PFSK-1 (cell line): ENCODE data around the gene FBXW4.

Experiments
- FOXP2 ChIP-seq: optimal IDR thresholded peaks from 2 replicates; pipeline ENCODE3; 2011; ENCODE audit warnings: borderline replicate concordance, control low read depth, inconsistent platforms; ENCODE audit not compliant: insufficient read depth; ENCODE audit errors: extremely low read length, extremely low read depth
- POLR2AphosphoS5 ChIP-seq: IDR thresholded peaks from 2 replicates; pipeline ENCODE4 v1.6.1; 2012; ENCODE audit warnings: low read depth, mild to moderate bottlenecking, control low read depth, low read length, moderate library complexity
- REST ChIP-seq, 2 experiments: IDR thresholded peaks; 2 replicates each; pipeline versions ENCODE4 v1.6.1 to v1.8.0; 2011 to 2012; ENCODE audit warnings: low read depth in 2 of 2, low read length in 2 of 2, control low read depth in 1 of 2, inconsistent platforms in 1 of 2, mild to moderate bottlenecking in 1 of 2, moderate library complexity in 1 of 2; ENCODE audit not compliant: insufficient read depth in 1 of 2
- SIN3A ChIP-seq: IDR thresholded peaks from 2 replicates; pipeline ENCODE4 v1.6.1; 2012; ENCODE audit warnings: mild to moderate bottlenecking, low read length, moderate library complexity, borderline replicate concordance; ENCODE audit not compliant: insufficient read depth
- TAF1 ChIP-seq: IDR thresholded peaks from 2 replicates; pipeline ENCODE4 v1.6.1; 2012; ENCODE audit warnings: low read length, control low read depth, borderline replicate concordance; ENCODE audit not compliant: insufficient read depth

Gene FBXW4

GRCh38 chr10:101655570-101655969, 39.4 kb downstream of the FBXW4 start:
- TF ChIP-seq FOXP2 (no peak), TAF1 (no peak), REST (IDR thresholded peaks at IDR 0.05; ENCODE audit: insufficient read depth in 1 of 2, low read depth in 2 of 2, low read length in 2 of 2) (no peak), SIN3A (no peak), POLR2AphosphoS5 (no peak)

- TF ChIP-seq FOXP2 (no peak), TAF1 (no peak), REST (IDR thresholded peaks at IDR 0.05; ENCODE audit: insufficient read depth in 1 of 2, low read depth in 2 of 2, low read length in 2 of 2) (no peak), SIN3A (no peak), POLR2AphosphoS5 (no peak)
Measured at GRCh38 chr10:101653536-101653935, 41.4 kb downstream of the FBXW4 start.

- TF ChIP-seq REST (IDR thresholded peaks at IDR 0.05; ENCODE audit: insufficient read depth in 1 of 2, low read depth in 2 of 2, low read length in 2 of 2), result no peak
- TF ChIP-seq TAF1, result no peak
- TF ChIP-seq SIN3A, result no peak
- no peak for TF ChIP-seq POLR2AphosphoS5
- no peak for TF ChIP-seq FOXP2
Measured at GRCh38 chr10:101651336-101651735, 43.6 kb downstream of the FBXW4 start.

- no peak for TF ChIP-seq TAF1
Measured at GRCh38 chr10:101650863-101651262, 44.1 kb downstream of the FBXW4 start.

GRCh38 chr10:101649525-101650085, 45.4 kb downstream of the FBXW4 start:
- no peak for TF ChIP-seq SIN3A

GRCh38 chr10:101647255-101647654, 47.7 kb downstream of the FBXW4 start:
- TF ChIP-seq REST (IDR thresholded peaks at IDR 0.05; ENCODE audit: insufficient read depth in 1 of 2, low read depth in 2 of 2, low read length in 2 of 2) (no peak), SIN3A (no peak), FOXP2 (no peak), TAF1 (no peak), POLR2AphosphoS5 (no peak)
